Liver (tissue), 9 donors: ENCODE data around the gene GUCY1B1. TPM values are rescaled to one million over a fixed set of nuclear protein-coding genes. Genes with fewer than 3 reads are reported as not detected.

Experiments used
- DNase-seq: peaks from one replicate; pipeline ENCODE4 v3.0.0-alpha.2; 2017; ENCODE audit warnings: low spot score
- H3K27ac ChIP-seq, 2 donors: one replicate each; pipeline ENCODE4 v1.7.0; 2013; ENCODE audit warnings: inconsistent platforms in 2 of 2, low read length in 2 of 2, control low read depth in 1 of 2, low read depth in 1 of 2, mild to moderate bottlenecking in 1 of 2
- H3K27me3 ChIP-seq, 4 donors: one replicate each; pipeline versions ENCODE4 v1.6.1 to v1.7.0; 2013; ENCODE audit warnings: low read length in 3 of 4, inconsistent platforms in 1 of 4, mild to moderate bottlenecking in 1 of 4, moderate library complexity in 1 of 4; ENCODE audit not compliant: control insufficient read depth in 4 of 4, insufficient read depth in 4 of 4
- H3K36me3 ChIP-seq, 4 donors: one replicate each; pipeline versions ENCODE4 v1.6.1 to v1.7.0; 2013; ENCODE audit warnings: low read length in 3 of 4, mild to moderate bottlenecking in 3 of 4, low read depth in 1 of 4, moderate library complexity in 1 of 4; ENCODE audit not compliant: control insufficient read depth in 4 of 4, insufficient read depth in 3 of 4
- H3K4me1 ChIP-seq, 4 donors: one replicate each; pipeline versions ENCODE4 v1.6.1 to v1.7.0; 2013; ENCODE audit warnings: low read length in 3 of 4, mild to moderate bottlenecking in 3 of 4, moderate library complexity in 1 of 4; ENCODE audit not compliant: control insufficient read depth in 4 of 4, insufficient read depth in 4 of 4
- H3K4me3 ChIP-seq, 3 donors: one replicate each; pipeline versions ENCODE4 v1.6.1 to v1.7.0; 2013; ENCODE audit warnings: low read length in 3 of 3, control low read depth in 1 of 3, low read depth in 1 of 3, mild to moderate bottlenecking in 1 of 3
- H3K9ac ChIP-seq, 2 donors: one replicate each; pipeline ENCODE4 v1.7.0; 2013; ENCODE audit warnings: low read length in 2 of 2, mild to moderate bottlenecking in 2 of 2, moderate library complexity in 2 of 2, control low read depth in 1 of 2, low read depth in 1 of 2
- H3K9me3 ChIP-seq, 4 donors: one replicate each; pipeline versions ENCODE4 v1.6.1 to v1.7.0; 2013; ENCODE audit warnings: low read length in 3 of 4; ENCODE audit not compliant: control insufficient read depth in 4 of 4
- ATF3 ChIP-seq: IDR thresholded peaks from 2 replicates; pipeline ENCODE4 v1.6.1; 2016; ENCODE audit warnings: antibody characterized with exemption
- CTCF ChIP-seq: fragments of 150-350 bp; IDR thresholded peaks from 2 replicates; pipeline ENCODE4 v1.5.1; 2017; ENCODE audit warnings: improper control_type of control experiment, low read depth, low read length; ENCODE audit not compliant: missing input control
- EGR1 ChIP-seq, 2 donors: IDR thresholded peaks; 2 replicates each; pipeline ENCODE4 v1.6.1; 2016 to 2018; ENCODE audit warnings: antibody characterized with exemption in 2 of 2, low read depth in 2 of 2
- FOXA1 ChIP-seq: IDR thresholded peaks from 2 replicates; pipeline ENCODE4 v1.6.1; 2016; ENCODE audit warnings: antibody characterized with exemption
- FOXA2 ChIP-seq: IDR thresholded peaks from 2 replicates; pipeline ENCODE4 v1.6.1; 2016; ENCODE audit warnings: antibody characterized with exemption
- GABPA ChIP-seq, 2 donors: IDR thresholded peaks in 1 of 2; conservative IDR thresholded peaks in 1 of 2; 2 replicates each; pipeline ENCODE4 v1.6.1; 2016; ENCODE audit warnings: antibody characterized with exemption in 2 of 2, mild to moderate bottlenecking in 1 of 2, moderate library complexity in 1 of 2
- HNF4A ChIP-seq, 2 donors: conservative IDR thresholded peaks; 2 replicates each; pipeline ENCODE4 v1.6.1; 2016; ENCODE audit warnings: antibody characterized with exemption in 2 of 2, mild to moderate bottlenecking in 2 of 2
- HNF4G ChIP-seq: IDR thresholded peaks from 2 replicates; pipeline ENCODE4 v1.6.1; 2016; ENCODE audit warnings: antibody characterized with exemption
- JUND ChIP-seq, 2 donors: IDR thresholded peaks; 2 replicates each; pipeline ENCODE4 v1.6.1; 2016; ENCODE audit warnings: antibody characterized with exemption in 2 of 2
- MAX ChIP-seq: IDR thresholded peaks from 2 replicates; pipeline ENCODE4 v1.6.1; 2016; ENCODE audit warnings: antibody characterized with exemption
- NR2F2 ChIP-seq: IDR thresholded peaks from 2 replicates; pipeline ENCODE4 v1.6.1; 2016; ENCODE audit warnings: antibody characterized with exemption
- RAD21 ChIP-seq, 2 donors: IDR thresholded peaks; 2 replicates each; pipeline ENCODE4 v1.6.1; 2016; ENCODE audit warnings: antibody characterized with exemption in 2 of 2, mild to moderate bottlenecking in 2 of 2
- REST ChIP-seq: IDR thresholded peaks from 2 replicates; pipeline ENCODE4 v1.6.1; 2016; ENCODE audit warnings: antibody characterized with exemption, mild to moderate bottlenecking
- RXRA ChIP-seq, 2 donors: IDR thresholded peaks; 2 replicates each; pipeline ENCODE4 v1.6.1; 2017 to 2018; ENCODE audit warnings: antibody characterized with exemption in 2 of 2, mild to moderate bottlenecking in 1 of 2
- SP1 ChIP-seq: IDR thresholded peaks from 2 replicates; pipeline ENCODE4 v1.6.1; 2018; ENCODE audit warnings: antibody characterized with exemption, mild to moderate bottlenecking
- TAF1 ChIP-seq: conservative IDR thresholded peaks from 2 replicates; pipeline ENCODE4 v1.6.1; 2016; ENCODE audit warnings: antibody characterized with exemption, mild to moderate bottlenecking
- YY1 ChIP-seq: IDR thresholded peaks from 2 replicates; pipeline ENCODE4 v1.6.1; 2016; ENCODE audit warnings: antibody characterized with exemption, mild to moderate bottlenecking
- ZBTB33 ChIP-seq: IDR thresholded peaks from 2 replicates; pipeline ENCODE4 v1.6.1; 2016; ENCODE audit warnings: antibody characterized with exemption
- WGBS: extraction: QIAGEN DNeasy Blood & Tissue Kit; methylation state at CpG from one replicate; pipeline ENCODE4 v1.1.7; 2013; 5-methylcytosine and 5-hydroxymethylcytosine counted together
- polyA plus RNA-seq, 2 donors: library from polyadenylated mRNA; stranded (reverse) in 1 of 2; unstranded in 1 of 2; fragments of 200-250 nt in 1 of 2; fragments of >200 nt in 1 of 2; fragmentation: Nextera tagmentation in 1 of 2; extraction: Ambion mirVana in 1 of 2; gene quantifications; one replicate each; pipeline versions ENCODE4 v1.2.1 to v1.2.3, GENCODE V29; 2013 to 2015
- total RNA-seq, 2 donors: library from RNA; depleted of rRNA; stranded (reverse); fragments of >200 nt; gene quantifications; one replicate each; pipeline ENCODE4 v1.2.3, GENCODE V29; 2014
- donor health status: healthy.
- donor health status: healthy.
- donor health status: healthy.
- donor health status: healthy.
- donor health status: healthy.

Gene GUCY1B1
- total and polyA plus RNA-seq, 4 donors = 2.6 to 6.7 (median 3.8) TPM

- Histone ChIP-seq H3K9ac (no peak overlapping the region), H3K27me3 (no peaks in the 10 kb centered on the region), H3K4me1 (no peaks in the 10 kb centered on the region), H3K36me3 (no peaks in the 10 kb centered on the region), H3K9me3 (no peaks in the 10 kb centered on the region), H3K4me3 (no peak overlapping the region), H3K27ac (no peak overlapping the region)
- no peak for DNase-seq
- 72% methylated on average over 1 of the region's 1 CpG for WGBS
- no peak for TF ChIP-seq GABPA (IDR thresholded peaks at IDR 0.05 in 1 of 2, conservative IDR thresholded peaks at IDR 0.05 in 1 of 2)
- TF ChIP-seq ZBTB33 = no peak
- TF ChIP-seq MAX = no peak
- no peak for TF ChIP-seq NR2F2
- no peak for TF ChIP-seq YY1
- TF ChIP-seq EGR1 (IDR thresholded peaks at IDR 0.05; ENCODE audit: low read depth in 2 of 2) = no peak
- no peak for TF ChIP-seq RXRA (IDR thresholded peaks at IDR 0.05)
- TF ChIP-seq FOXA1 = no peak
- no peak for TF ChIP-seq JUND (IDR thresholded peaks at IDR 0.05)
- TF ChIP-seq FOXA2 = no peak
- TF ChIP-seq TAF1 = no peak
- TF ChIP-seq ATF3 = no peak
- TF ChIP-seq HNF4A (conservative IDR thresholded peaks at IDR 0.05) = no peak
- no peak for TF ChIP-seq REST
- no peak for TF ChIP-seq RAD21 (IDR thresholded peaks at IDR 0.05)
- no peak for TF ChIP-seq HNF4G
- TF ChIP-seq CTCF = no peak
- no peak for TF ChIP-seq SP1
Observed at GRCh38 chr4:155711556-155711955, 47.3 kb upstream of the GUCY1B1 start.

GRCh38 chr4:155712846-155713245 is 46.0 kb upstream of the GUCY1B1 start:
- H3K27ac ChIP-seq = no peak overlapping the region
- H3K4me3 ChIP-seq = no peak overlapping the region
- TF ChIP-seq FOXA1 (no peak), TAF1 (no peak), RXRA (IDR thresholded peaks at IDR 0.05) (no peak), CTCF (no peak), NR2F2 (no peak), RAD21 (IDR thresholded peaks at IDR 0.05) (no peak), HNF4G (no peak), HNF4A (conservative IDR thresholded peaks at IDR 0.05) (no peak), FOXA2 (no peak), MAX (no peak)
- no peaks in the 10 kb centered on the region for H3K36me3 ChIP-seq
- H3K9me3 ChIP-seq = no peaks in the 10 kb centered on the region
- WGBS = 79% methylated on average over 3 of the region's 3 CpGs
- H3K4me1 ChIP-seq = no peaks in the 10 kb centered on the region
- H3K9ac ChIP-seq = no peak overlapping the region
- no peaks in the 10 kb centered on the region for H3K27me3 ChIP-seq
- DNase-seq = no peak
